Stimulated activated CD4-positive, alpha-beta T cell treated with anti-CD3 and anti-CD28 coated beads, Interleukin-4, amount 100 ng/mL, for 48 hours (primary cell): ENCODE measurements around the gene VEGFA.

Experiments
- DNase-seq, 2 donors: peaks; one replicate each; pipeline ENCODE4 v3.0.0-alpha.2; 2020; ENCODE audit warnings: low read depth in 2 of 2

Gene VEGFA

GRCh38 chr6:43738877-43739641 lies 31.0 kb upstream of the VEGFA start:
- no peak for DNase-seq

DNA sequence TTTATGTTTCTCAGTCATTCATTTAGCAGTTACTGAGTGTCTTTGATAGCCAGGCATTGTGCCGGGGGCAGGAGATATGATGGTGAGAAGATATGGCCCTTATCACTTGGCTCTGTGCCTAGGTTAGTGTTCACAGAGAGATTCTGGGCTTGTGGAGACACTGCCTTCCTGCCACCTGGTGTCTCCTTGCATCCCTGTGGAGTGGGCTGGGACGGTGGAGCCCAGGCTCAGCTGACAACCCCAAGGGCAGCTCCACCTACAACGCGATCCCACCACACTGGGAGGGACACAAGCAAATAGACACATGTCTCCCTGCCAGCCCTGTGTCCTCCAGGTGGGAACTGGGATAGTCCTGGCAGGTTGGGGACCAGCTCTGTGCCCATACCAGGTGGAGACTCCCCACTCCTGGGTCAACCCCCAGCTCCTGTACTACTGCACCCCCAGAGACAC lies 30.3 kb upstream of the VEGFA start:
- DNase-seq, result no peak

DNA sequence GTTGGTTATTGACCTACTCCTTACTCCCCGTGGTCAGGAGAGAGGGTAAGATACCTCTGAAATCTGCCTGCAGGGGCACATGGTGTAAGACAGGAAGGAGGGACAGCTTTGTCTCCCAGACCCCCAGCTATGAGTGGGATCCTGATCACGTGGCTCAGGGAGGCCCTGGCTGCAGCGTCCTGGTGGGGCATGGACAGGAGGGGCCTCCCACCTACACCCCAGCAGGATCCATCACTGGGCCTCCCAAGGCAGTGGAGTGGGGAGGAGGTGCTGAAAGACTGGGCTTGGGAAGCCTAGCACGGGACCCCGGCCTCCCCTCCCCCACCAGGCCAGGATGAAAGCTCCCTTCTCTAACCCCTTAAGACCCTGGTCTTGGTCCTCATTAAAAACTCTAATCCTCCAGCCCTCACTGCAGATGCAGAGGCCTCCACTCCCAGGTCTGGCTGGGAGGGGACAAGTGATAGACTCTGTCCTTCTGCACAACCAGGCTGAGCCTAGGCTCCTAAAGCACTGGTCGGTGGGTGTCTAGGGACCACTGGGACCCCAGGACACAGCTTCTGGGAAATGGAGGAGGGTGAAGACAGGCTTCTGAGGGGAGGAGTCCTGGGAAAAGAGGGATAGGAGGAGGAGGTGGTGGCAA lies 29.6 kb upstream of the VEGFA start:
- no peak for DNase-seq

DNA sequence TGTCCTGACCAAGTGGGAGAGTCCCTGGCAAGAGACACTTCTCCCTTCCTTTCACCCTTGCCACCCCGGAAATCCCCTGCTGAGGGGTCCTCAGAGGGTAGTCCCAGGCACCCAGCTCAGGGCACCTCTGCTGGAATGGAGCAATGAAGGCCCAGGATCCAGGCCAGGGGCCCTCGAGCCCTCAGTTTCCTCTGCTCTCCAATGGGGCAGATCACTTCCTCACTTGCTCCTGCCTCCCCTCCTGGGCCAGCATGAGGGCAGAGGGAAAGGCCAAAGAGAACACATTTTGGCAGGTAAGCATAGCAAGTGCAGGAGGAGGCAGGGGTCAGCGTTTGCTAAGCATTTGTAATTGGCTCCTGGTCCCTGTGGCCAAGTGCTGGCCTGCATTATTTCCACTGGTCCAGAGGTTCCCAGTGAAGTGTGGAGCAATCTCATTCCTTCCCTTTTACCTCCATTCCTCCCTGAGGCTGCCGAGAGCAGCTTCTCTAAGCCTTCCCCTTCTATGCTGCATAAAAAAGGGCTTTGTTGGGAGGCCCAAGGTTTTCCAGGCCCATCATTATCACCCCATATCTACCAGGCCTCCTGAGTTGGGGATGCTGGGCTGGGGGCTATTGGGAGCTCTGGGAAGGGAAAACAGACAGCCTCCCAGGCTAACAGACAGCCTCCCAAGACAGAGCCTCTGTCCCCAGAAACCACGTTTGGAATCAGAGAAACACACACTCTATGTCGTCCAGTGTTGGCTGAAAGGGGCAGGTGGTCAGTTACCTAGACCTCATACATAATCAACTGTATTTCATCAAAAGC lies 28.8 kb upstream of the VEGFA start:
- no peak for DNase-seq

DNA sequence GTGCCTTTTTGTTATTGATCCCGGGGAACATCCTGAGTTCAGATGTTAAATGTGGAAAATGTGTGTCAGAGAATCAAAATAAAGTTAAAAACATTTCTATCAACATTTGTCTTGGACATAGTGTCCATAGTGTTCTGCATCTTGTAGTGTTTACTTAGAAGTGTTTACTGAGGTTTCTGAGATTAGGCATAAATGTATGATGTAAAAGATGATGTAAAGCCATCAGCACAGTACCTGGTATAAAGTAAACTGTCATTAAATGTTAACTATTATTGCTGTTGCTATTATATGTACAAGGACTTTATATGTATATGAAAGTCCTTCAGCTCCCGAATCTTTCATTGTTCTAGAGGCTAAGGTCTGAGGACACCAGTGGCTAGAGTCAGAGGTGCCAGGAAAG lies 28.2 kb upstream of the VEGFA start:
- no peak for DNase-seq

DNA sequence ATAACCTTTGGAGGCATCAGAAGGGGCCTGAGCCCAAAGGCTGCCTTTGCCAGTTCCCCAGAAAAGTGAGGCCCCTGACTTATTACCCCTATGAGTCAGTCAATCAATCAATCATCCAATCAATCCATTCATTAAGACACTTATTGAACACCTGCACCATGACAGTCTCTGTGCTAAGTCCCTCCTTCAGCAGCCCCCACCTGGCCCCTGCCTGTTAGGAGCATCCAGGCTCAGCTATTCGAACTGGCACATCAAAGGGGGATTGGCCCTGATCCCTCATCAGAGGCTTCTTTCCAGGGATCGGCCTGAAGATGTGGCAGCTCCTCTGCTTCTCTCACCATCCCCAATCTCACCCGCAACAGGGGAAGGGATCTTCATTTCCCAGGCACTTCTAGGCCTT lies 27.7 kb upstream of the VEGFA start:
- no peak for DNase-seq

DNA sequence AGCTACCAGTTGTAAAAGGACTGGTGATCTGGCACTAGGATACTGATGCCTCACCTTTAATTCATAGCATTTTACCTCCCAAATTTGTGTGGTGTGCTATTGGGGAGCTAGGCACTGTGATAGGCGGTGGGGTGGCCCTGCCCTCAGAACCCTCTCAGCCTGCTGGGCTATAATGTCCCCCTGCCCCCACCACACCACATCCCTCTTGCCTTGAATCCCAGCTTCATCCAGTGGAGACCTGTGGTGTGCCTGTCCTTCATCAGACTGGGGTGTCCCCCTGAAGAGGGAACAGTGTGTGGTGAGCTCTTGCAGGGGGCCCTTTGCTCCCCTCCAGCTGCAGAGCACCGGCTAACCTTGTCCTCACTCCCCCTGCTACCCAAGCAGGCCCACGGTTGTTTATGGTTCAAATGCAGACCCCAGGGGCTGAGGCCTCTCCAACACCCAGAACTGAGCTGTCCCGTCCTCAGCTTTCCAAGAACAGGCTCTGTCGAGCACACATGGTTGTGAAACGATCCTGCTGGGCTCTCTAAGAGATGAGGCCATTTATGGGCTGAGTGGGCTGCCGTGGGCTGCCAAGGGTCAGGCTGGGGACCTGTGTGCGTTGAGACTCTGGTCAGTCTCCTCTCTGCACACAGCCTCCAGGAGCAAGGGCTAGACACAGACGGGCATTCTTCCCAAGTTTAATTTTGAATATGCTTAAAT lies 26.9 kb upstream of the VEGFA start:
- no peak for DNase-seq

GRCh38 chr6:43743682-43744381 lies 26.2 kb upstream of the VEGFA start:
- no peak for DNase-seq

DNA sequence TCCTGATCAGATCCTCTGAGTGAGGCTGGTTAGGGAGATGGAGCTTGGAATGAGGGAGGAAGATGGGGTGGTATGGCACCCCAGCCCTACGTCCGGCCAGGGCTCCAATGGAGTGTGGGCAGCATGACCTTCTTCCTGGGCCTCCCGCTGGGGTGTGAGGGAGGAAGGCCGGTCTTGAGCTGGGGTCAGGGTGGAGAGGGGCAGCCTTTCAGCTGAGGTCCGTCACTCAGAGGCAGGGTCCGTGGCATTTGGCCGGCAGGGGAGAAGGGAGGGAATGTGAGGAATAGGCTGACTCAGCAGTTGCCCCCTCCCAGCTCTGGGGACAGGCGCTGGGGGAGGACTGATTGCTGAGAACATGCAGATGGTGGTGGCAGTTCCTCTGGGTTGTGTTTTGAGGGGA lies 25.5 kb upstream of the VEGFA start:
- no peak for DNase-seq

DNA sequence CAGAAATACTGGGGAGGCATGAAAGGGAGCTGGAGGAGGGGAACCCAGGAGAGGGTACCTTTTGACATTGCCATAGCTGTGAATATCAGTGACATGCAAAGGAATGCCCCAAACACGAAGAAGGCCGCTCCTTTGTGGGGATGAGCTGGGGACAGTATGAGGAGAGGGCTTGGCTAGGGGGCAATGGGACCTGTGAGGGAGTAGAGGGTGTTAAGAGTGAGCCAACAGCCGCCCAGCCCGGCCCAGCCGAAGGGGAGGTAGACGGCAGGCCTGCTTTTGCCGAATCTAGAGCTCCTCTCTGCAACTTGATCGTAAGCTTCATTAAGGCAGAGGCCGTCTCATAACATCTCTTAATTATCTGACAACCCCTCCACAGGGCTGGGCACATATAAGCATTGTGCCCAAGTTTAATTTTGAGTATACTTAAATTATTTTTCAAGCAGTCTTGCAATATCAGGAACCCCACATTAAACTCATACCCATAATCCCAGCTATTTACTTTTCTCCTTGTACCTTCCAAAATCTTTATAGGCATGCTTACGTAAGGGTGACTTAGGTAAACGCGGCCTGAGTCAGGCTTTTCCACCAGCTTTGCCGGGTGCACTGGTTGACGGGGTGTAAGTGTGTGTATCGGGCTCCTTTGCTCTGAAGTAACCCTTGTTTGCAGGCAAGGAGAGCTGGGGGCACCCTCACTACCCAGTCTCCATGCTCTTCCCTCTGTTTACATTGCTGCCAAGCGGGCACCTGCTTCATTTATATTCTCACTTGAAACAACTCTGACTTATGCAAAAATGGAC lies 24.9 kb upstream of the VEGFA start:
- no peak for DNase-seq

- DNase-seq, result no peak
These were observed 23.9 kb upstream of the VEGFA start for GRCh38 chr6:43746071-43746470.

- DNase-seq, result no peak
These were observed 23.4 kb upstream of the VEGFA start for GRCh38 chr6:43746613-43747102.

GRCh38 chr6:43747784-43748183 lies 22.2 kb upstream of the VEGFA start:
- DNase-seq, result no peak

- no peak for DNase-seq
These were observed 21.2 kb upstream of the VEGFA start for GRCh38 chr6:43748765-43749164.

- DNase-seq, result no peak
These were observed 20.6 kb upstream of the VEGFA start for GRCh38 chr6:43749461-43749860.

GRCh38 chr6:43750622-43751021 lies 19.4 kb upstream of the VEGFA start:
- no peak for DNase-seq

- DNase-seq, result no peak
These were observed 16.3 kb upstream of the VEGFA start for GRCh38 chr6:43753570-43754183.

GRCh38 chr6:43757966-43758616 lies 11.9 kb upstream of the VEGFA start:
- no peak for DNase-seq

DNA sequence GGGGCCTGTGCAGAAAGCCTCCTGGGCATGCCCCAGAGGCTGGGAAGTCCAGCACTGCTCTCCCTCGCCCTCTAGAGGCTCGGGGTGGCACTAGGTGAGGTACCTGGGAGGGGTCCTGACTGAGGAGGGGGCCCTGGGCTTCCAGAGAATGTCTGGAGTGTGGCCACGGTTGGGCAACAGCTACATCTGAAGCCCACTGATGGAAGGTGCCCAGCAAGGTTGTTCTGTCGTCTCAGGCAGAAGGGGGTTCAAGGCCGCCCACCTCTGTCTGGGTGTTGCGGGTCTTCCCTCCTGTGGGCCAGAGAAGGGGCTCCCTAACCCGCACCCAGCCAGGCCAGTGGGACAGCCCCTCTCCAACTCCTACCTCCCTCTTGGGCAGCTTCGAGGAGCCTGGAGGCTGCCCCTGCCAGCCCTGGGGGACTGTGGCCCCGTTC lies 11.4 kb upstream of the VEGFA start:
- DNase-seq, result peak in 1 of 2 donors; percentile 24
